T47D (cell line): ENCODE measurements around the gene TBCCD1.

Experiments
- DNase-seq, 2 experiments: peaks; one replicate each; pipeline versions ENCODE4 v3.0.0 to v3.0.0-alpha.2; 2011 to 2012; ENCODE audit warnings: low read depth in 1 of 2, low spot score in 1 of 2
- JUND ChIP-seq: IDR thresholded peaks from 2 replicates; pipeline ENCODE4 v1.6.1; 2012; ENCODE audit warnings: low read depth
- in situ Hi-C: cut with HindIII; loops from 2 replicates; pipeline ENCODE4 v1.10.0; 2016; ENCODE audit warnings: low sequenced_read_pairs, low pct_unique_long_range_greater_than_20kb

The TBCCD1 gene

DNA sequence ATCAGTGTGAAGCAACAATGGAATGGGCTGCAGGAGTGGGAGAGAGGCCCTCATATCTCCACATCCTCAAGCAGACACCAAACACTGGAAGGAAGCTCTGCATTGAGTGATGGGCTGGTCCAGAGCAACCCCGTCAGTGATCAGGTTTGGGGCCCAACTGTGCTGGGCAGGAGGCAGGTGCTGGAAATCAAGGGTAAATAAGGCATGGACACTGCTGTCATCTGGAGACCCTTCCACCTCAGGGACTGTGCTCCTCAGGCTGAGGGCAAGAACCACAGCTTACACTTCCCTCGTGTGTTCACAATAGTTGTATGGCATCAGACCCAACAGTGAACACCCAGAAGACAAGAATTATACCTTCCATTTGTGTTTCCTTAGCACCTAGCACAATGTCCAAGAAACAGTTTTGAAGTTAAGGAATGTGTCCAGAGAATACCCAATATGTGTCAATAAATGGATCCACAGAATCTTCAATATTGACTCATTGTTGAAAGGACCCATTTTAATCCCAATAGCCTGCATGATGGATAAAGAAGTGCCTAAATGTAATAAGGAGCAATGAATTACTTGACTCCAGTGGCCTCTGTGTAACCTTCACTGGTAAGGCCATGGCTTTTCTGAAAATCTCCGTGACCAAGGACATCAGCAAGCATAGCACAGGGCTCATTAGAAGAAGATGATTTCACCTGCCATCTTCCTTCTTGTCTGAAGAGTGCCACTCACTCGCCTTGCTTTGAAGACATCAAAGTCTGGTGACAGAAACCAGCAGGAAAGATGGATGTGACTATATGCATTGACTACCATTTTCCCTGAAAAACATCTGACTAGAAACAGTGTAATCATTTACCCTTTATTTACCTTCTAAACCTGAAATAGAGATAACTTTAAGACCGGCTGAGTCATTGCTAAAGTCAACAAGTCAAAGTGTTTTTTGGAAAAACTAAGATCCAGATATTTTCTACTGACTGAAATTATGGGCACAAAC is 38.7 kb upstream of the TBCCD1 start:
- no peak for DNase-seq
- no peak for TF ChIP-seq JUND
- in situ Hi-C loops: no loop called here

DNA sequence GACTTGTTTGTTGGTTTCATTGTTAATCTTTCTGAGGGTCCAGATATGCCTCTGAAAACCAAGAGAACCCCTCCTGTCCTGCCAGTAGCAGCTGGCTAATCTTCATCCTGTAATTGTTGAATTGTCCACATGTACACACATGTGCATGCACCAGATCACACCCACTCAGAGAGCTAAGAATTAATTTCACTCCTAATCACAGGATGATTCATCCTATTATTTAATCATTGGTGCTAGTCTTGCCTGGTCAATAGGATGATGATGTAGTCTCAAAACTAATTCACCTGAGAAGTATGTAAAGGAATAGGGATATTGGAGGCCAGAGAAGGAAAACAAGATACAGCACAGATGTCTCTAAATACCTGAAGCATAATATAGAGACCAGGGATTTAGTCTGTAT is 37.9 kb upstream of the TBCCD1 start:
- TF ChIP-seq JUND: no peak
- no peak for DNase-seq
- in situ Hi-C loops: no loop called here

DNA sequence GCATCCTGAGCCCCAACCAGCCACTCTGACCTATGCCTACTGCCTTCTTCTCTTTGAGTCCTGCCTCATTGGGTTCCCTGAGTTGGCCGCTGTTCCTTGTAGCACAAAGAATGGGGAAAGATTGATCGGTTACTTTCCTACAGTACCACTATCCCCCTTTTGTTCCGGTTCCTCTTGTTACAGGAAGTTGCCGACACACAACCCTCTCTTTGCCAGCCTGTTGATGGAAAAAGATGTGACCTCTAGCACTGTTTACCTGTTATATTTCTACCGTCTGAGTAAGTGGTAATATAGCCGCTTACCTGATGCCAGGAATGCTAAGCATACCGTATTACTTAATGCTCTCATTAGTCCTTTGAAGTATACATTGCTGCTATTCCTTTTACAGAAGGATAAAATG is 36.0 kb upstream of the TBCCD1 start:
- in situ Hi-C loops: no loop called here
- no peak for DNase-seq
- no peak for TF ChIP-seq JUND

DNA sequence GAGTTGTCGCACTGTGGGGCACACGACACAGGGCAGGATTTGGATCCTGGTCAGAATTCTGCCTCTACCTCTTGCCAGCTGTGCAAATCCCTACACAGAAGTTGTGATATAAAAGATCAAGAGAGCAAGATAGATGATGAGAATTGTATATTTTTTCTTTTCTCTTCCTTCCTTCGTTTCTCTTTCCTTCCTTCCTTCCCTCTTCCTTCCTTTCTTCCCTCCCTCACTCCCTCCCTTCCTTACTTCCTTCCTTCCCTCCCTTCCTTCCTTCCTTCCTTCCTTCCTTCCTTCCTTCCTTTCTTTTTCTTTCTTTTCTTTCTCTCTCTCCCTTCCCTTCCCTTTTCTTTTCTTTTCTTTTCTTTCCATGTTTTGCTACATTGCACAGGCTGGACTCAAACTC is 33.8 kb upstream of the TBCCD1 start:
- TF ChIP-seq JUND: no peak
- DNase-seq: no peak
- in situ Hi-C loops: no loop called here

DNA sequence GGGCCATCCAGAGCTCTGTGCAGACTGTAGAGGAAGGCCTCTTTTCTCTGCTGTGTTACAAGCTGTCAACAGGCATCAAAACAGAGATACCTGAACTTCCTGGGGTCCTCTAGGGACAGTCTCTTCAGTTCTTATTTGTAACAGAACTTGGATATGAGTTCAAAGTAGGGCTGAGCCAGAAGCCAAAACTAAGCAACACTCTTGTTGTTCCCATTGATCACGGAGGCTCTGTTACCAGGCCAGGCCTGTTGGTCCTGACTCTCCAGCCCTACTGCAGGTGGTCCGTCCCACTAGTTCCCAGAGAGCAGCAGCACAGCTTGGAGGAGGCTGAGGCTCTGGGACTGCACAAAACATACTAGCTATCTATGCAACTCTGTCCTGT is 32.6 kb upstream of the TBCCD1 start:
- TF ChIP-seq JUND: no peak
- in situ Hi-C loops: no loop called here
- no peak for DNase-seq

DNA sequence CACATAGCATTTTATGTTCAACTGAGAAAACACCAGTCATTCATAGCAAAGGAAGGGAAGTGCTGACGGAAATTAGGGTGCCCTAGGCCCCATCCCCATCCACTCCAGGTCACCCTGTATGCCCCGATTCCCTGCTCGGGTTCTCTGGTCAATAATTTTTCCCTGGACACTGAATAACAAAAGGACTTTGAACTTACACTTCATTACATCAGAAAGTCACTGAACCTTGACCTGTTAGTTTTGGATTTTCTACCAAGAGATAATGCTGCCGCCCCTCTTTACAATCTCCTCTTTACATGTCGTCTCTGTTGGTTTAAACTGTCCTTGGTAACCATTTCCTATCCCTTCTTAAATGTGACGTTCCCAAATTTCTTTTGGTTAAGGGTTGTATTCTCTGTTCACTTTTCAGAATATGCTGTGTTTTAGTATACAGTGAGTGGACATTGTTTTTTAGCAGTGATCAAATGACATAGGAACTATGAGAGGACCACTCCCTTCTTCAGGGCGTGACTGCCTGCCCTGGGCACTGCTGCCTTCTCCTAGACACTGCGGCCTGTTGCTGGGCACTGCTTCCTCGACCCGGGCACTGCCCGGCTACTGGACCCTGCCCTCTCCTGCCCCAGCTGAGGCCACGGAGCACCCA is 32.1 kb upstream of the TBCCD1 start:
- no peak for DNase-seq
- in situ Hi-C loops: no loop called here
- no peak for TF ChIP-seq JUND

DNA sequence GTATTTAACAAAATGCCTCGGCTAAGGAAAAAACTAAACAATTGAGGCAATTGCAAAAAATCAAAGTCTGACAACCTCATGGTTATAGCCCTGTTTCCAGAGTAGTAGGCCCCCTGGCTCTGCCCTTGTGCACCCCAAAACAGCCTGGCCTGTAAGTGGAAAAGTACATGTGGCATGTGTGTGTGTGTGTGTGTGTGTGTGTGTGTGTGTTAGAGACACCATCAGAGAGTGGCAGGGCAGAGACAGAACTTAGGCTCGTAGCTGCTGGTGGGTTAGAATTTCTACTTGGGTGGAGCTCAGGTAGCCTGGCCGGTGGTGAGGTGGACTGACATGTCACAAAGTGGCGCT is 31.6 kb upstream of the TBCCD1 start:
- no peak for TF ChIP-seq JUND
- DNase-seq: no peak
- in situ Hi-C loops: no loop called here

DNA sequence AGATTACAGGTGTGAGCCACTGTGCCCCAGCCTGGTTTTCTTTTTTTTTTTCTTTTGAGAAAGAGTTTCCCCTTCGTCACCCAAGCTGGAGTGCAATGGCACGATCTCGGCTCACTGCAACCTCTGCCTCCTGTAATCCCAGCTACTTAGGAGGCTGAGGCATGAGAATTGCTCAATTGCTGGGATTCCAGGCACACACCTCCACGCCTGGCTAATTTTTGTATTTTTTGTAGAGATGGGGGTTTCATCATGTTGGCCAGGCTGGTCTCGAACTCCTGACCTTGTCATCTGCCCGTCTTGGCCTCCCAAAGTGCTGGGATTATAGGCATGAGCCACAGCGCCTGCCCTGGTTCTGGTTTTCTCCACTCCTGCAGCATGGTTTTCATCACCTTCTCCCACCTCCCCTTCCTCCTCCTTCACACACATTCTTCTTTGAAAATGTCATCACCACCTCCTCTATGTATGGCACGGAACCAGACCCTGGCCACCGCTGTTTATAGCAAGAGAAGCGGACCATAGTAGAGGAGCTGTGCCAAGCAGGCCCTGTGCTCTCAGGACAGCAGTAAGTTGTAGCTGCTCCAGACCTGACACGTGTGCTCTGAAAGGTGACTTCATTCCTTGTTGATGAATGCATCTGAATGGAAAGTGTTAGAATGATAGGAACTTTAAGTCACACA is 31.1 kb upstream of the TBCCD1 start:
- no peak for TF ChIP-seq JUND
- DNase-seq: no peak

DNA sequence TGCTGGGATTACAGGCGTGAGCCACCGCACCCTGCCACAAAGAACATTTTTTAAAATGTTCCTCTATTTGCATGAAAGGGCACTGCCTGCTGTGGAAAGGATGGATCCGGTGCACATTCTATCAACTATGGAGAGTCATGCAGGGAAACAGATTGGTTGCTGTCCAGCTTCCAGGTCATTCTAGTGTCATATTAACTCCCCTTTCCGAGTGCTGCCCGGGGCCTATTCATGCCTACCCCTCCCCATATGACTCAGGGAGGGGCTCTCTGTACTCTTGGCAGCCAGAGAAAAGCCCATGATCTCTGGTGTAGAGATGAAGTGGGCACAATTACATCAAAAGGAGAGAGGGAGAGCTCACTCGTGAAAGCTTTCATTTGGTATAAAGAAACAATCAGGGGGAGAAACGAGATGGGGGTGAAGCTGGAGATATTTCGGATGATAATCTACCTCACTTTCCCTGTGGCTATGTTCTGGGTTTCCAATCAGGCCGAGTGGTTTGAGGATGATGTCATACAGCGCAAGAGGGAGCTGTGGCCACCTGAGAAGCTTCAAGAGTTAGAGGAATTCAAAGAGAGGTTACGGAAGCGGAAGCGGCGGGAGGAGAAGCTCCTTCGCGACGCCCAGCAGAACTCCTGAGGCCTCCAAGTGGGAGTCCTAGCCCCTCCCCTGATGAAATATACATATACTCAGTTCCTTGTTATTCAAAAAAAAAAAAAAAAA is 29.6 kb upstream of the TBCCD1 start:
- in situ Hi-C loops: no loop called here
- DNase-seq: peak in 1 of 2 experiments; percentile 53
- no peak for TF ChIP-seq JUND

More for the DNA sequence above, 31.1 kb upstream of the TBCCD1 start:
- in situ Hi-C loops: no loop called here

DNA sequence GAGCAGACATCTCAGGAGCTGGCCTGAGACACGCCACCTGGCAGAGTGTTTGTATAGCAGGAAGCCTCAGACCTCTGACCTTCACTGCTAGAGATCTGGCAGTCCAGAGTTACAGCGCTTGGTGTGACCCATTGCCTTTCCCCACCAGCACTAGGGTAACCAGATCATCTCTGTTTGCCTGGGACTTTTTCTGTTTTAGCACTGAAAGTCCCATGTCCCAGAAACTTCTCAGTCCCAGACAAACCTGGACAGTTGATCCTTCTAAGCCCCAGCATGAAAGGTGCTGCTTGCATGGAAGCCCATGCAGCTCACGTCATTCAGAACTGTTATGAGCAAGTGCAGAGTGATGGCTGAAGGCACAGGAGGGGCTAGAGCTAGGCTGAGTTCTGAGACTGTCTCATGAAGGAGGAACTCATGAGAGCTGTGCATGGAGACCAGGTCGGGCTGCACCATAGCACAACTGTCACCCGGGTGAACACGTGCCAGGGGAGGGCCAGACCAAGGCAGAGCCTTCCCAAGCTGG is 27.5 kb upstream of the TBCCD1 start:
- TF ChIP-seq JUND: no peak
- DNase-seq: no peak
- in situ Hi-C loops: no loop called here

DNA sequence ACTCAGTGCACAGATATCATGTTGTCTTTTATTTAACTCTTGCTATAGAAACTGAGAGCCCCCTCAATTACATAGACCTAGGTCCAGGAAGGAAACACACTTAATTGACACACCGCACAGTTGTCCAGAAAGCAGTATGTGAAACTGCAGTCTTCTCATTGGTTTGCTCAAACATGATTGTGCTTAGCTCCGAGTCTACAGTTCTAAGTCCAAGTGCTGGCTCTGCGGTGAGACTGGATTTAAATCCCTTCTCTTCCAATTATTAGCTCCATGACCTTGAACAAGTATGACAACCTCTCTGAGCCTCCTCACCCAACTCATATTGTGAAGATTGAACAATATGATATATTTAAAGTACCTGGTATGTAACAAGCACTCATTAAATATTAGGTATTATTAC is 26.7 kb upstream of the TBCCD1 start:
- DNase-seq: no peak
- TF ChIP-seq JUND: no peak
- in situ Hi-C loops: no loop called here

DNA sequence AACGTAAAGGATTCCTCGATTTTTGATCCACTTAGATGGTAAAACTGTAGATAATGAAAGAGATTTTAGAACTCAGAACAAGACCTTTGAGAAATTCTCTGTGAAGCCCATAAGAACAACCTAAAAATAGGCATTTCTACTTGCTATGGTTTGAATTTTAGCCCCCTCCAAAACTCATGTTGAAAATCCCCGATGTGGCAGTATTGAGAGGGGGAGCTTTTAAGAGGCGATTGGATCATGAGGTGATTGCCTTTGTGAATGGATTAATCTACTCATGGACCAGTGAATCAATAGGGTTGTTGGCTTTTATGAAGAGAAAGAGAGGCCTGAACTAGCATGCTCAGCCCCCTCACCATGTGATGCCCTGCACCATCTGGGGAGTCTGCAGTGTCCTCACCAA is 25.5 kb upstream of the TBCCD1 start:
- in situ Hi-C loops: no loop called here
- TF ChIP-seq JUND: no peak
- no peak for DNase-seq
